Mesenchymal stem cell (in vitro differentiated cells and primary cell): ENCODE data around the gene SP110.
"Not testable (repeated sequence)": the region's sequence is repeated elsewhere in the genome, so short reads cannot be mapped to it uniquely, and the experiment has no call there.

Experiments used
- DNase-seq: peaks from one replicate; pipeline ENCODE4 v3.0.0-alpha.2; 2013
- H2AFZ ChIP-seq: one replicate; pipeline ENCODE4 v1.6.1; 2013; ENCODE audit warnings: low read depth, mild to moderate bottlenecking, control low read depth, inconsistent platforms, low read length, moderate library complexity
- H2AK5ac ChIP-seq: 2 replicates; pipeline ENCODE4 v1.6.1; 2013; ENCODE audit warnings: low read length, moderate library complexity, mild to moderate bottlenecking, inconsistent platforms; ENCODE audit not compliant: severe bottlenecking
- H2BK120ac ChIP-seq: one replicate; pipeline ENCODE4 v1.6.1; 2013; ENCODE audit warnings: low read depth, mild to moderate bottlenecking, inconsistent platforms, low read length, moderate library complexity
- H2BK12ac ChIP-seq, 2 experiments: one replicate each; pipeline ENCODE4 v1.6.1; 2013; ENCODE audit warnings: inconsistent platforms in 2 of 2, low read length in 2 of 2, mild to moderate bottlenecking in 2 of 2, moderate library complexity in 2 of 2, control low read depth in 1 of 2
- H2BK15ac ChIP-seq: one replicate; pipeline ENCODE4 v1.6.1; 2013; ENCODE audit warnings: mild to moderate bottlenecking, low read depth, inconsistent platforms; ENCODE audit not compliant: poor library complexity, severe bottlenecking
- H2BK5ac ChIP-seq: 2 replicates; pipeline ENCODE4 v1.6.1; 2013; ENCODE audit warnings: low read depth, mild to moderate bottlenecking, low read length, control low read depth, inconsistent platforms; ENCODE audit not compliant: poor library complexity, severe bottlenecking
- H3K14ac ChIP-seq, 2 experiments: one replicate each; pipeline ENCODE4 v1.6.1; 2013; ENCODE audit warnings: inconsistent platforms in 2 of 2, low read length in 2 of 2, control low read depth in 1 of 2, mild to moderate bottlenecking in 1 of 2, moderate library complexity in 1 of 2
- H3K18ac ChIP-seq, 2 experiments: one replicate each; pipeline ENCODE4 v1.6.1; 2013; ENCODE audit warnings: inconsistent platforms in 2 of 2, low read length in 2 of 2, control low read depth in 1 of 2, low read depth in 1 of 2, mild to moderate bottlenecking in 1 of 2
- H3K23ac ChIP-seq, 2 experiments: one replicate each; pipeline ENCODE4 v1.6.1; 2013; ENCODE audit warnings: inconsistent platforms in 2 of 2, low read length in 2 of 2, mild to moderate bottlenecking in 2 of 2, moderate library complexity in 2 of 2, control low read depth in 1 of 2
- H3K27ac ChIP-seq: 2 replicates; pipeline ENCODE4 v1.5.1; 2013; ENCODE audit warnings: mild to moderate bottlenecking, moderate library complexity, low read length, control low read depth, inconsistent platforms; ENCODE audit not compliant: poor library complexity, severe bottlenecking
- H3K27me3 ChIP-seq, 2 experiments: 2 replicates each; pipeline versions ENCODE4 v1.6.1 to v1.7.0; 2013; ENCODE audit warnings: low read length in 2 of 2, mild to moderate bottlenecking in 2 of 2, moderate library complexity in 2 of 2, control low read depth in 1 of 2, inconsistent platforms in 1 of 2; ENCODE audit not compliant: control insufficient read depth in 1 of 2, insufficient read depth in 1 of 2
- H3K36me3 ChIP-seq, 2 experiments: 2 replicates each; pipeline versions ENCODE4 v1.6.1 to v1.7.0; 2013; ENCODE audit warnings: low read length in 2 of 2, control low read depth in 1 of 2, inconsistent platforms in 1 of 2, low read depth in 1 of 2, mild to moderate bottlenecking in 1 of 2; ENCODE audit not compliant: insufficient read depth in 2 of 2, control insufficient read depth in 1 of 2
- H3K4ac ChIP-seq, 2 experiments: one replicate each; pipeline ENCODE4 v1.6.1; 2013; ENCODE audit warnings: inconsistent platforms in 2 of 2, low read length in 2 of 2, mild to moderate bottlenecking in 2 of 2, moderate library complexity in 2 of 2, control low read depth in 1 of 2, low read depth in 1 of 2
- H3K4me1 ChIP-seq: 2 replicates; pipeline ENCODE4 v1.6.1; 2013; ENCODE audit warnings: low read depth, low read length, control low read depth; ENCODE audit not compliant: control insufficient read depth, insufficient read depth
- H3K4me2 ChIP-seq: 2 replicates; pipeline ENCODE4 v1.6.1; 2013; ENCODE audit warnings: low read length, mild to moderate bottlenecking, inconsistent platforms; ENCODE audit not compliant: poor library complexity, severe bottlenecking
- H3K4me3 ChIP-seq, 2 experiments: 2 replicates each; pipeline versions ENCODE4 v1.5.1 to v1.7.0; 2013; ENCODE audit warnings: low read length in 2 of 2, mild to moderate bottlenecking in 2 of 2, control low read depth in 1 of 2, low read depth in 1 of 2; ENCODE audit not compliant: insufficient read depth in 1 of 2
- H3K79me1 ChIP-seq: replicated peaks from 2 replicates; pipeline ENCODE4 v1.6.1; 2013; ENCODE audit warnings: mild to moderate bottlenecking, control low read depth, low read length, inconsistent platforms; ENCODE audit not compliant: poor library complexity, severe bottlenecking
- H3K9ac ChIP-seq: 2 replicates; pipeline ENCODE4 v1.7.0; 2013; ENCODE audit warnings: mild to moderate bottlenecking, low read length, moderate library complexity
- H3K9me3 ChIP-seq: 2 replicates; pipeline ENCODE4 v1.7.0; 2013; ENCODE audit warnings: mild to moderate bottlenecking, low read length; ENCODE audit not compliant: control insufficient read depth
- H4K8ac ChIP-seq: one replicate; pipeline ENCODE4 v1.6.1; 2013; ENCODE audit warnings: inconsistent platforms, mild to moderate bottlenecking, low read length, moderate library complexity
- H4K91ac ChIP-seq: one replicate; pipeline ENCODE4 v1.6.1; 2013; ENCODE audit warnings: mild to moderate bottlenecking, low read length, inconsistent platforms
- WGBS: methylation state at CpG from one replicate; pipeline ENCODE4 v1.1.7; 2013; ENCODE audit warnings: mixed read lengths; 5-methylcytosine and 5-hydroxymethylcytosine counted together

The SP110 gene

GRCh38 chr2:230124235-230124634 lies 95.5 kb downstream of the SP110 start:
- H3K79me1 ChIP-seq, result no peaks in the 10 kb centered on the region
- H3K27me3 ChIP-seq, result no peaks in the 10 kb centered on the region
- no peak overlapping the region for H4K8ac ChIP-seq
- H3K27ac ChIP-seq, result no peak overlapping the region
- no peak overlapping the region for H2BK120ac ChIP-seq
- no peak overlapping the region for H2BK5ac ChIP-seq
- no peak overlapping the region for H4K91ac ChIP-seq
- no peaks in the 10 kb centered on the region for H3K36me3 ChIP-seq
- H2AFZ ChIP-seq, result no peak overlapping the region
- H2BK12ac ChIP-seq, result no peak overlapping the region
- H3K4me1 ChIP-seq, result peaks cover 2% of the 10 kb centered on the region
- no peak overlapping the region for H3K18ac ChIP-seq
- DNase-seq, result no peak
- no peak overlapping the region for H3K14ac ChIP-seq
- 95% methylated on average over 6 of the region's 6 CpGs for WGBS
- no peak overlapping the region for H3K4me3 ChIP-seq
- peaks cover 3% of the 10 kb centered on the region for H3K9me3 ChIP-seq
- H2AK5ac ChIP-seq, result no peak overlapping the region
- H3K9ac ChIP-seq, result no peak overlapping the region
- no peak overlapping the region for H3K4ac ChIP-seq
- no peak overlapping the region for H3K23ac ChIP-seq
- no peak overlapping the region for H3K4me2 ChIP-seq
- H2BK15ac ChIP-seq, result no peak overlapping the region

GRCh38 chr2:230120376-230120775 lies 99.4 kb downstream of the SP110 start:
- H3K79me1 ChIP-seq, H3K4me3 ChIP-seq, H3K23ac ChIP-seq, H3K27me3 ChIP-seq, H3K18ac ChIP-seq, H2BK15ac ChIP-seq, H3K36me3 ChIP-seq, H3K4ac ChIP-seq, H2BK12ac ChIP-seq, H3K9me3 ChIP-seq, DNase-seq, H3K14ac ChIP-seq, H3K27ac ChIP-seq, H3K4me2 ChIP-seq, H3K4me1 ChIP-seq, H4K8ac ChIP-seq, H2AFZ ChIP-seq, H2AK5ac ChIP-seq, H3K9ac ChIP-seq, H4K91ac ChIP-seq, H2BK120ac ChIP-seq, H2BK5ac ChIP-seq: not testable (repeated sequence)
- 75% methylated on average over 2 of the region's 2 CpGs for WGBS

GRCh38 chr2:230119827-230120226 lies 100.0 kb downstream of the SP110 start:
- not testable (repeated sequence) for H2BK120ac ChIP-seq, H3K79me1 ChIP-seq, H2BK12ac ChIP-seq, H3K4ac ChIP-seq, H2AFZ ChIP-seq, H3K4me3 ChIP-seq, DNase-seq, H3K27ac ChIP-seq, H4K91ac ChIP-seq, H3K23ac ChIP-seq, H2AK5ac ChIP-seq, H2BK5ac ChIP-seq, H3K4me1 ChIP-seq, H4K8ac ChIP-seq, H3K9me3 ChIP-seq, H3K36me3 ChIP-seq, H3K27me3 ChIP-seq, H3K18ac ChIP-seq, H3K9ac ChIP-seq, H3K4me2 ChIP-seq, H3K14ac ChIP-seq, H2BK15ac ChIP-seq
- no CpG with 5 or more reads among the region's 1 CpG for WGBS
